Activated T-helper 1 cell treated with anti-CD3 and anti-CD28 coated beads, Interleukin-2, amount 50 U/mL, for 16 hours (primary cell): ENCODE results near the gene AIFM2.
"Not testable (repeated sequence)": the region's sequence is repeated elsewhere in the genome, so short reads cannot be mapped to it uniquely, and the experiment has no call there.

Experiments
- DNase-seq, 2 donors: peaks; one replicate each; pipeline ENCODE4 v3.0.0-alpha.2; 2020; ENCODE audit warnings: low read depth in 1 of 2, low spot score in 1 of 2

The AIFM2 gene

DNA sequence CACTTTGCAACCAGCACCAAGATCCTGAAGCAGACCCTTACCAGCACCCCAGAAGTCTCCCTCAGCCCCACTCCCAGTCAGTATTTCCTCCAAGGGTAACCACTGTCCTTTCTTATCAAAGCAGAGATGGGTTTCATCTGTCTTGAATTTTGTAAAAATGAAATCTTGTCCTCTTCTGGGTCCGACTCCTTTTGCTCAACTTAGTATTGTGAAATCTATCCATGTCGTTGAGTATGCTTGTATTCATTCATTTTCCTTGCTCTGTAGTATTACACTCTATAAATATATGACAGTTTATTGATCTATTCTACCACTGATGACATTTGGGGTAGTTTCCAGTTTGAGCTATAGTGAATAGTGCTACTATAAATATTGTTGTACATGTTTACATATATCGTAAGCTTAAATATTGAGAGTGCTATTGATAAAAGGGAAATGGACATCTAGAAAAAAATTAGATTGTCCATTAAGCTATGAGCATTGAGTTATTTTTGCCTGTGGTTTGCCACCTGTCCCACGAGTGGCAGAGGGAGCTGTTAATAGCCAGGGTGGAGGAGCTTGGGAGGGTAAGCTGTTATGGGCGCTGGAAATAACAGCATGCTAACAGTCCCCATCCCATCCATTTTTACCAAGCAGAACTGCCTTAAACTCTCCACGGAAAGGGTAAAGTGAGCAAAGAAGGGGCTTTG is 36.5 kb downstream of the AIFM2 start:
- no peak for DNase-seq

DNA sequence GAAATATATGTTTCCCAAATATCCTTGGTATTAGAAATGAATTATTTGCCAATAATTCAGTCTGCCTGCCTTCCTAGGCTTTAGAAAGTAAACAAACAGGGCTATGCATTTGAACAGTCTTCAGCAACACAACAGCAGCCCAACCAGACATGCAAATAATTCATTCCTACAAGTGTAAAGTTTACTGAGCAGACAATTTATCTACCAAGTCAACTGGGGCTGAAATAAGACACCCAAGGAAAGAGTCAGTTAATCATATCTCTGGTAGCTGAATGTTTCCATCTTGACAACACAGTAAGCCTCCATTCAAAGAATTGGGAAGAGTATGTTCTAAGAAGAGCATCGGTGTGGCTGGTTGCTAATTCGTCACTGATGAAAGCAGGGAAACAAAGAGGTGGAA is 38.4 kb downstream of the AIFM2 start:
- no peak for DNase-seq

DNA sequence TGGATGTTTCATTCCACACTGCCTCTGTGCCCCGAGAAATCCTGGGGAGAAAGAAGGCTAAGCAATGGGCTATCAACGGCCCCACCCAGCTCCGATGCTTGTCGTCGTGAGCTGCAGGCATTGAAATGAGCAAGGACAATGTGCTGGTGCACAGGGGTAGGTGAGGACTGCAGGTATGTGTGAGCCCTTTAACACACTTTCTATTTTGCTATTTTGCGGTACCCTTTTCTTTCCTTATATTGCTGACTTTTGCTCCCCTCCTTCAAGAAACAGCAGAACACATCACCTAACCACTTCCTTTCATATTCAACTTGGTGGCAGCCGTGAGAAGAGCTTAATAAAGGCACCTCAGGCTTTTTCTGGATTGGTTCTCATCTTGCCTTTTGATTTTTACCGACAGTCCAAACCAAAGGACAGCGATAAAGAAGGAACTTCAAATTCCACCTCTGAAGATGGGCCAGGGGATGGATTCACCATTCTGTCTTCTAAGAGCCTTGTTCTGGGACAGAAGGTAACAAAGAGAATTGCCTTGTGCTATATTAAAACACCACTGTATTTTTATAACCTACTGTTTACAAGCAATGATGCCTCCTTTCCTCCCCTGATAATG is 39.2 kb downstream of the AIFM2 start:
- no peak for DNase-seq

DNA sequence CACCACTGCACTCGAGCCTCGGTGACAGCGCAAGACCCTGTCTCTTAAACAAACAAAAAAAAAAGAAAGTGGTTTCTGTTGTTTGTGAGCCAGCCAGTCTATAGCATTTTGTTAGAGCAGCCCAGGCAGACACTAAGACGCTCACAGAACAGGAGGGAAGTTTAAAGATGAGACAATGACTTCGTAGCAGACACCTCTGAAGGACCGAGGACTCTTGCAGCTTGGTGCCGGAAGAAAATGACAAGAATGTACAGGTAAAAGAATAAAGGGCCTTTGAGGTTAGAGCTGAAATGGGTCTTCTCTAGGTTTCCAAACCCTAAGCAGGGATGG is 40.3 kb downstream of the AIFM2 start:
- DNase-seq = no peak

DNA sequence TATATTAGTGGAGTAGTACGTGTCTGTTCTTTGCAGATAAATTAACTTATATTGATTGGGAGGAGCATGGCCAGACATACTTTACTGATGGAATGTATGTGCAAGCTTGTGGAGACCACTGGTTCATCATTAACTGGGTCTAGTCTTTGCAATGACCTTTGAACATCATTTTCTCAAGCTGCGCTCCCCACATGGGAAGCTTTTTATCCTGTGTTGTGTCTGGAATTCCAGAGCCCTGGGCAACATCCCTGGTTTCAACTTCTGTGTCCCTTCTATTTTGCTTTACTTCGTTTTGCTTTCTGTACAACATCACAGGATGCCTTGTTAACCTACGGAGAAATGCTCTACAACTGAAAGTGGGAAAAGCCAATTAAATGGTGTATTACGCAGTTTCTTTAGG is 41.7 kb downstream of the AIFM2 start:
- DNase-seq = no peak

DNA sequence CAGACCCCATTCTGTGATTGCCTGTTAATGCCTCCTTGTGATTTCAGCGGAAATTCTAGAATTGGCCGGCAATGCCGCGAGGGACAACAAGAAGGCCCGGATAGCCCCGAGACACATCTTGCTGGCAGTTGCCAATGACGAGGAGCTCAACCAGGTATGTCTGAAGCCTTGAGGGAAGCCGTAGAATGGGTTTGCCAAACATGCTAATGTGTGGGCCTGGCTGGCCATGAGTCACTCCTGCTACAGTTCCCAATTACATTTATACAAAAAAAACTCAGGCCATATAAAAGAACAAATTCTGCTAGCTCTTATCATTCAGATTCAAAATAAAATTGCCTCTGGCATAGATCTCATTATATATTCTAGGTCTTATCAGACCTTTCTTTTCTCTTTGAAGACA is 42.6 kb downstream of the AIFM2 start:
- DNase-seq = no peak

DNA sequence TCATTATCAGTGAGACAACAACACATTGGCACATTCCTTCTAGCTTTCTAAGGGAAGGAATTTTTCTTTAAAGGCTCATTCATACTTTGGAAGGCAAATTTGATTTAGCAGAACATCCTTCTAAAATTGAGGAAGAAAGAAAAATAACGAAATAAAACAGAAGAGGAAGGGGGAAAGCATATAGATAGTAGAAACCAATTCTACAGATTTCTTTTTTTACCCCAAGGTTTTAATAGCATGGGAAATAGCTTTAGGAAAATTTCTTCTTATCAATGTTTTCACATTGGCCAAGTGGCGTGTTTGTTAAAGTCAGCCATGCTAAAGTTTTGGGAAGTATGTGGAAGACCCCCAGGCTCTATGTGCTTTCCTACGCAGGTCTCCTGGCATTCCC is 44.3 kb downstream of the AIFM2 start:
- no peak for DNase-seq

DNA sequence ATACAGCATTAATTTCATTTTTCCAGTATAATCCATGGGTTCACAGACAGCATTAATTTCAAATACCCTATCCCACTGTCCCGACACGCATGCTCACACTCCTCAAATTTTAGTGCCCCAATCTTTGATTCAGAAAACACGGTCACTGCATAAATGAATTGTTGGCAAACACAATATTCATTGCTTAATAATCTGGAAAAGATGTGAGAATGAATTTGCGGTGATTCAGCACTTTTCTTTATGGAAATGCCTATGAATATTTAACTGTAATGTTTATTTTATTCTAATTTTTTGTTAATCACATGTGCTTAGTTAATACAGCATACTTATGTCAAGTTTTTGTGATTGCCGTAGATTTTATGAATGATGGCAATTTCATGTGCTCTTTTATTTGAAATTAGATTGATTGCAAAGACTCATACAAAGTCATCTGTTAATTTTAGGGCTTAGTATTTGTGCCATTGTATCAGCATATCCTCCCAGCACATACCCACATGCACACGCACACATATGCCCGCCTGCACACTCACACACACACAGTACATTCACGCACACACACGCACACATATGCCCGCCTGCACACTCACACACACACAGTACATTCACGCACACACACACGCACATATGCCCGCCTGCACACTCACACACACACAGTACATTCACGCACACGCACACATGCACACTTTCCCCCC is 44.9 kb downstream of the AIFM2 start:
- DNase-seq = no peak

DNA sequence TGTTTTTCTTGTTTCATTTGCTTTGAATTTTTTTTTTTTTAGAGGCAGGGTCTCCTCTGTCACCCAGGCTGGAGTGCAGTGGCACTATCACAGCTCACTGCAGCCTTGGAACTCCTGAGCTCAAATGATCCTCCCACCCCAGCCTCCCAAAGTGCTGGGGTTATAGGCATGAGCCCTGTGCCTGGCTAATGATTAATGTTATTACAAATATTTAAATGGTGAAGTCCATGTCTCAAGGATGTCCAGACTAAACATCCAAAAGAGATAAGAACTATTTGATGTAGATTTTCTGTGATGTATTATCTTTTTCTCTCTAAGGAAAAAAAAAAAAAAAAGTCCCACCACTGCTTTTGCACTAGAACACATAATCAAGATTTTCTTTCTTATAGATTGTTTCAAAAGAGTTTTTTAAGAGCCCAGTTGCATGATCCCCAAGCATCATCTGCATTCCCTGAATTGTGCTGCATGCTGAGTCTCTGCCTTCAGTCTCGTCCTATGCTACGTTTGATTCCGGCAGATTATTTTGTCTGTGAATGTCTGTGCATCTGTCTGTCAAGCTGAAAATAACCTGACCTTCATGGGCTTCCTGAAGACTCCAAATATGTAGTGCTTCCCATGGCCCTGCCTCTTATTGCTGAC is 46.5 kb downstream of the AIFM2 start:
- DNase-seq = no peak

DNA sequence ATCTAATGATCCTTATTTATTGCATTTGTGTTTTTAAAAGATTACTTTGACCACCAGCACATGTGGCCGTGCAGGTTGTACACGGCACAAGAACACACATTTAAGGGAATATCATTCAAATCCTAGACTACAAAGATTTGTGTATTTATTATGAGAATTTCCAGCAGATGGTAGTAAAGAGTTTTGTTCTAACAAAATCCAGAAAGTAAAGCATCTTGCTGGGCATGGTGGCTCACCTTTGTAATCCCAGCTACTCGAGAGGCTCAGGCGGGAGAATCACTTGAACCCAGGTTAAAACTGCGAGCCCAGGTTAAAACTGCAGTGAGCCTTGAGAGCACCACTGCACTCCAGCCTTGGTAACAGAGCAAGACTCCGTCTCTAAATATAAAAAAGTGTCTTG is 48.4 kb downstream of the AIFM2 start:
- no peak for DNase-seq

DNA sequence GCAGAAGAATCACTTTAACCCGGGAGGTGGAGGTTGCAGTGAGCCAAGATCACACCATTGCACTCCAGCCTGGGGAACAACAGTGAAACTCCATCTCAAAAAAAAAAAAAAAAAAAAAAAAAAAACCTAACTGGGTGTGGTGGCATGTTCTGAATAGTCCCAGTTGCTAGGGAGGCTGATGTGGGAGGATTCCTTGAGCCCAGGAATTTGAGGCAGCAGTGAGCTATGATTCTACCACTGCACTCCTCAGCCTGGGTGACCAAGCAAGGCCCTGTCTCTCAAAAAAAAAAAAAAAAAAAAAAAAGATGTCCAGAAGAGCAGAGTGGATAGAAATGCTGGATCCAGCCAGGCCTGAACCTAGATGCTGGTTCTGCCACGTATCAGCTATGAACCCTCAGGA is 51.8 kb downstream of the AIFM2 start:
- DNase-seq = not testable (repeated sequence)

DNA sequence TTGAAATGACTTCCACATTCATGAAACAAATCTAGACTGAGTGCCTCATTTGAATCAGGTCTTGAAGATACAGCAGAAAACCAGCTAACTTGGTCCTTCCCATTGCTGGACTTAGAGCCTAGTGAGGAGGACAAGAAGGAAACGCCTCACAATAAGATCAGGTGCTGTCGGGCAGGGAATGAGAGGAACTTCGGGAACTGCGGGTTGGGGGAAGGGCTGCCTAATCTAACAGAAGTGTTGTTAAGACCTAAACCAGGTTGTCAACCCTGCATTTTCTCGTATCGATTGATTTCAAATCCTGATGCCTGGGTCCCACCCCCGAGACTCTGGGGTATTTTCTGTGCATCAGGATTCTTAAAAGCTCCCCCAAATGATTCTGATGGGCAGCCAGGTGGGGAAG is 53.7 kb downstream of the AIFM2 start:
- DNase-seq = no peak

DNA sequence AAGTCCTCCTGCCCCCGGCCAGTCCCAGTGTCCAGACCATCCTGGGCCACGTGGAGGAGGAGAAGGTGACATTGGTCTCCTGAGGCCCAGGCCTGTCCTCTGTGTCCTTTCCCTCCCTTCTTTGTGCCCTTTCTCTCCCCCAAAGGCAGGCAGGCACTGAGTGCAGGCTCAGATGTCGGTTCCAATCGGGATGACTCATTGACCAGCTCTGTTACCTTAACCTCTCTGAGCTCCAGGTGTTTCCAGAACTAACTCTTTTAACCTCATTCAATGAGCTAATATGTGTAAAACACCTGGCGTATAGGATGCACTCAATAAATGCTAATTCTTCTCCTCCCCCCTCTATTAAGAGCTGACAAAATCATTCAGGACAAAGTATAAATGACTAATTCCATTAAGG is 54.3 kb downstream of the AIFM2 start:
- no peak for DNase-seq

DNA sequence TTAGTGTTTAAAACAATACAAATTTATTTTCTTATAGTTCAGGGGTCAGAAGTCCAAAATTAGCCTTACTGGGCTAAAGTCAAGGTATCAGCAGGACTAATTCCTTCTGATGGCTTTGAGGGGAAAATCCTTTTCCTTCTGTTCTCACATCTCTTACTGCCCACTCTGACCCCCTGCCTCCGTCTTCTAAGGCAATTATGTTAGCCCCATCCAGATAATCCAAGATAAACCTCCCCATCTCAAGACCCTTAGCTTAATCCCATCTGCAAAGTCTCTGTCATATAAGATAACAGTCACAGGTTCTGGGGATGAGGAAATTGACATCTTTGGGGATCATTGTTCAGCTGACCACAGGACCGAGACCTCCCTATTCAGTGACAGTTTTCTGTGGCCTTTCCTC is 57.7 kb downstream of the AIFM2 start:
- DNase-seq = no peak

DNA sequence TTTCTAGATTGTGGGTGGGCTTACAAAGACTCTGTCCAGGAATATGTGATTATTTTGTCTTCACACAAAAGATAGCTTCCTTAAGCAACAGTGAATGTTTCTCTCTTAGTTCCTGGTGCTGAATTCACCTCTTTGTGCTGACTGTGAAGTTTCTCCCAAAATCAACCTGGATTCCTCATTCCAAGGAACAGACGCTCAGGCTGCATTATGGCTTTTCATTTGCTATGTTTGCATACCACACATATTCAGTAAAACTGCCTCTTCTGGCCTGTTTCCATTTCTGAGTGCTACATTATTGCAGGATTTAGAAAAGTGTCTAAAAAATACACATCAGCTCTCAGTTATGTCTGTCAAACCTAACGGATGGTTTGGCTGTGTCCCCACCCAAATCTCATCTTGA is 58.5 kb downstream of the AIFM2 start:
- no peak for DNase-seq

DNA sequence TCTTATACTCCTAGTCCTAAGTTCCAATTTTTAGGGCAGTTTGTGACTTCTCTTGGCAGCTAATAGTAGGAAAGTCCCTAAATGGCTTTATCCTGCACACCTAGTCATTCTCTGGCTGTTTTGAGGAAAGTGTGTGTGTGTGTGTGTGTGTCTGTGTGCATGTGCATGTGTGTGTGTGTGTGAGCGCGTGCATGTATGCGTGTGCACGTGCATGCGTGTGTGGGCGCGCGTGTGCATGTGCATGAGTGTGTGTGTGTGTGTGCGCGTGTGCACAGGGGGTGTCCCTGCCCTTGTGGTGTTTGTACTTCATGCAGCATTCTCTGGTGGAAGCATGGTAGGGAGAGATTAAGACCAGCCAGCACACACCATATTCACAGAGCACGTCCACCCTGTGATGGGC is 61.8 kb downstream of the AIFM2 start:
- no peak for DNase-seq

DNA sequence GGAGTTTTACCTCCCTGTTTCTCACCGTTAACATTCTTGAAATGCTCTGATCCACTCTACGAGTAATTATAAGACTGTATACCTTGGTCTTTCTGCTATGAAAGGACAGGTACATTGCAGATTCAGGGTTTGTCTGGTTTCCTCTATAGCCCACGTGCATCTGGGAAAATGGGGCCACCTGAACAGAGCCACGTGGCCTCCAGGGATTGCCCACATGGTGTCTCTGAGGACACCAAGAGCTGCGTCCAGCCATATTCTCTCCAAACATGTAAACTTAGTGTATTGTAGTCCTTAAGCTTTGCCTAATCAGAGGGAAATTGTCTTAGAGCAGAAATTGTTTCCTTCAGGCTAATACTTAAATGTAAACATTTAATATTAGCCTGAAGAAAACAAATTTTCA is 63.3 kb downstream of the AIFM2 start:
- no peak for DNase-seq

DNA sequence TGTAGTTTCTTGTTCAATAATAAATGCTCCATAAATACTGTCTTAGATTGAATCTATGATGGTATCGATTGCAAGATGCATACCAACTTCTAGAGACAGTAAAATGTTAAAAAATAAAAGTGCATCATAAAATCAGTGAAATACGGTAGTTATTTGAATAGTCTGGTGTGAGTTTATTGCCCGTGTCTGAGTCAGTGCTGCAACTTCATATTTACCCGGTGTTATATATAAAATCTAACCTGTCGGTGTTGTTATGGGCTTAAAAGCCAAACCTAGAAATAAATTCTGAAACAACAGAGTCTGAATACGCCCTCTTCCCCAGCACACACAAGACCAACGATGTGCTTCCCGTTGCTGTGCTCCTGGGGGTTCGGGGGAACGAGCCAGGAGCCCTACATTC is 63.7 kb downstream of the AIFM2 start:
- DNase-seq = no peak

DNA sequence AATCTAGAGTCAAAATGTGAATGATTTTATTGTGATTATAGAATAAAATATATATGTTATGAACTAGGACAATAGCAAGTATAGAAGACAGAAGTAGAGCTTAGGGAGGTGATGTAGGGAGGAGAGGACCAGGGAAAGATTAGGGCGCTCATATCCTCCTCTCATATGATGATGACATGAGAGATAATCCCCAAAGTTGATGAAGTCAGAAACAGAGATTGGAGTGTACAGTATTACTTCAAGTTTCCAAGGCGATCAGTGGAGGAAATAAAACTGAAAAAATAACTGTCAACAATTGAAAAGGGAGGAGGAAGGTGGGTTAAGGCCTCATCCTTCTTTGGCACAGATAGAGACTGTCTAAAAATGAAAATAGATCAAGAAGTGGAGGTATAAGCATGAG is 65.0 kb downstream of the AIFM2 start:
- no peak for DNase-seq

DNA sequence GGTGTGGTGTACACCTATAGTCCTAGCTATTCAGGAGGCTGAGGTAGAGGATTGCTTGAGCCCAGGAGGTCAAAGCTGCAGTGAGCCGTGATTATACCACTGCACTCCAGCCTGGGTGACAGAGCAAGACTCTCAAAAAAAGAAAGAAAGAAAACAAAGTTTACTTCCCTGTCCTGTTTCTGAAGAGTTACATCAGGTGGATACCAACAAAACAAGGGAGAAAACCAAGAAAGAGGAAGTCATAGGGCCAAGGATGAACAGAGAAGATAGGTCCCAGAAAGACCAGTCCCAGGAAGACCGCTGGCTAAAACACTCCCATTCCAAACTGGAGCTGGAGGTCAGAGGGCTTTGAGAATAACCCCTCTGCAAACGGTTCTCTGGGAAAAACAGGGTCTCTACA is 66.4 kb downstream of the AIFM2 start:
- no peak for DNase-seq

DNA sequence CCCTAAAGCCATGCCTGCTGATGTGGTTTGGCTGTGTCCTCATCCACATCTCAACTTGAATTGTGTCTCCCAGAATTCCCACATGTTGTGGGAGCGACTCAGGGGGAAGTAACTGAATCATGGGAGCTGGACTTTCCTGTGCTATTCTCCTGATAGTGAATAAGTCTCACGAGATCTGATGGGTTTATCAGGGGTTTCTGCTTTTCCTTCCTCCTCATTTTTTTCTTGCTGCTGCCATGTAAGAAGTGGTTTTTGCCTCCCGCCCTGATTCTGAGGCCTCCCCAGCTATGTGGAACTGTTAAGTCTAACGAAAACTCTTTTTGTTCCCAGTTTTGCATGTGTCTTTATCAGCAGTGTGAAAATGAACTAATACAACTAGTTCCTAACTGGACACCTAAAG is 68.1 kb downstream of the AIFM2 start:
- no peak for DNase-seq

DNA sequence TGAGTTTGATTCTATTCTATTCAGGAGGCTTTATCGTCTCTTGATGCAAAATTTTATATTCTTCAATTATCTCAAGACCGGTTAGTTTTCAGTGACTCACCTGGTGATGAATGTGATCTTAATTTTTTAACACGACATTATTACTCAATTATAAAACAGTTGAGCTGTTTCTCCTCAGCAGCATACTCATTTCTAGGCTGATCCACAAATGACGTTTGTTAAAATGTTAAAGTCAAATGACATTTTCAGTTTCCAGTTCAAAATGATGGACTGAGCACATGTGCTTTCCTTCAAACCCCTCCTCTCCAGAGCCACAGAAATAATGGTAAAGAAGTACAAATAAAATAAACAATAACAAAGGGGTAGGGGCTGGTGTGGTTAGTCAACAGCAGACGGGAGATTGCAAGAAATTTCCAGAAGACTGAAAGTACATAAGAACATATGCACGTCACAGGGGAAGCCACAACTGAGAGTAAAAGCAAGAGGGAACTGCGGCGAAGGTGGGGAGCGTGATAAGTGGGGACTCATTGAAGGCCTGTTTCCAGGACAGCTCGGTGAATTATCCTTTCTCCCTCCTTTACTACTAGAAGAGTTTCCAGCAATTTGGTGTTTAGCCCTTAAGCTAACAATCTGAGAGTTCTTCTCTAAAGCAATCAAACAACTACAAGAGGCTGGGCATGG is 69.1 kb downstream of the AIFM2 start:
- no peak for DNase-seq
